K562 (cell line): ENCODE measurements around the gene IGLON5. TPM values are rescaled to one million over a fixed set of nuclear protein-coding genes. Genes with fewer than 3 reads are reported as not detected.

Experiments used
- BHLHE40 ChIP-seq: IDR thresholded peaks from 2 replicates; pipeline ENCODE4 v1.6.1; 2011; ENCODE audit warnings: low read length, improper control_type of control experiment
- CC2D1A ChIP-seq: fragments of 450-650 bp; IDR thresholded peaks from 2 replicates; pipeline ENCODE4 v1.6.1; 2017; ENCODE audit warnings: mild to moderate bottlenecking
- ETS2 ChIP-seq: IDR thresholded peaks from 2 replicates; pipeline ENCODE4 v1.6.1; 2016; ENCODE audit warnings: borderline replicate concordance, missing genetic modification characterization, mild to moderate bottlenecking, moderate library complexity, missing compliant biosample characterization; ENCODE audit not compliant: poor library complexity, severe bottlenecking
- GMEB1 ChIP-seq: fragments of 250-450 bp; sonication (Bioruptor Pico); IDR thresholded peaks from 2 replicates; pipeline ENCODE4 v1.4.0; 2020; ENCODE audit warnings: mild to moderate bottlenecking
- HDAC8 ChIP-seq: fragments of 450-650 bp; IDR thresholded peaks from 2 replicates; pipeline ENCODE4 v1.6.1; 2016; ENCODE audit warnings: mild to moderate bottlenecking, missing genetic modification characterization, moderate library complexity, missing compliant biosample characterization
- L3MBTL2 ChIP-seq: fragments of 450-650 bp; IDR thresholded peaks from 2 replicates; pipeline ENCODE4 v1.6.1; 2016; ENCODE audit warnings: mild to moderate bottlenecking, moderate library complexity
- NFRKB ChIP-seq: fragments of 450-650 bp; IDR thresholded peaks from 2 replicates; pipeline ENCODE4 v1.6.1; 2016; ENCODE audit warnings: low read depth
- PBX2 ChIP-seq, 2 experiments: IDR thresholded peaks in 1 of 2; conservative IDR thresholded peaks in 1 of 2; 2 replicates each; pipeline ENCODE4 v1.6.1; 2016; ENCODE audit warnings: low read depth in 2 of 2, mild to moderate bottlenecking in 1 of 2, missing compliant biosample characterization in 1 of 2, missing genetic modification characterization in 1 of 2, moderate library complexity in 1 of 2
- POLR2B ChIP-seq: fragments of 450-650 bp; IDR thresholded peaks from 2 replicates; pipeline ENCODE4 v1.6.1; 2018; ENCODE audit warnings: low read depth; ENCODE audit not compliant: partially characterized antibody
- POLR2G ChIP-seq: fragments of 200-400 bp; formaldehyde crosslinking; IDR thresholded peaks from 2 replicates; pipeline ENCODE4 v1.6.1; 2017; ENCODE audit warnings: low read depth, mild to moderate bottlenecking, antibody characterized with exemption, low read length, moderate library complexity
- RAD21 ChIP-seq, 2 experiments: fragments of 250-450 bp in 1 of 2; fragments of 450-650 bp in 1 of 2; sonication (Bioruptor Pico) in 1 of 2; formaldehyde crosslinking in 1 of 2; IDR thresholded peaks in 1 of 2; conservative IDR thresholded peaks in 1 of 2; 2 replicates each; pipeline versions ENCODE4 v1.4.0 to v1.8.0; 2020 to 2022; ENCODE audit warnings: mild to moderate bottlenecking in 2 of 2, moderate library complexity in 1 of 2
- RBFOX2 ChIP-seq: fragments of 200-400 bp; formaldehyde crosslinking; IDR thresholded peaks from 2 replicates; pipeline ENCODE4 v1.6.1; 2017; ENCODE audit warnings: low read depth, mild to moderate bottlenecking, low read length, moderate library complexity
- SAFB2 ChIP-seq: fragments of 200-400 bp; formaldehyde crosslinking; IDR thresholded peaks from 2 replicates; pipeline ENCODE4 v1.6.1; 2018; ENCODE audit warnings: borderline replicate concordance, low read length, low read depth, moderate library complexity; ENCODE audit not compliant: severe bottlenecking
- SP1 ChIP-seq: sonication (generic); formaldehyde crosslinking; IDR thresholded peaks from 2 replicates; pipeline ENCODE4 v1.8.1; 2022; ENCODE audit warnings: mild to moderate bottlenecking, missing genetic modification reagents
- SREBF2 ChIP-seq: sonication (generic); formaldehyde crosslinking; IDR thresholded peaks from 2 replicates; pipeline ENCODE4 v1.4.0; 2020; ENCODE audit warnings: mild to moderate bottlenecking, missing genetic modification reagents
- TAF9B ChIP-seq: fragments of 450-650 bp; IDR thresholded peaks from 2 replicates; pipeline ENCODE4 v1.6.1; 2018; ENCODE audit warnings: mild to moderate bottlenecking; ENCODE audit not compliant: partially characterized antibody
- THRAP3 ChIP-seq: fragments of 450-650 bp; IDR thresholded peaks from 2 replicates; pipeline ENCODE4 v1.6.1; 2016; ENCODE audit warnings: mild to moderate bottlenecking, inconsistent platforms, borderline replicate concordance
- U2AF1 ChIP-seq: fragments of 200-400 bp; formaldehyde crosslinking; optimal IDR thresholded peaks from 2 replicates; pipeline ENCODE3; 2017; ENCODE audit warnings: mild to moderate bottlenecking, low read depth, low read length, moderate library complexity
- ZNF507 ChIP-seq: conservative IDR thresholded peaks from 2 replicates; pipeline ENCODE4 v1.6.1; 2017; ENCODE audit warnings: missing genetic modification characterization, missing compliant biosample characterization
- ZNF780A ChIP-seq: fragments of 250-450 bp; sonication (Bioruptor Pico); IDR thresholded peaks from 2 replicates; pipeline ENCODE4 v1.5.0; 2021; ENCODE audit warnings: mild to moderate bottlenecking
- polyA plus RNA-seq, 8 experiments: library from polyadenylated mRNA; depleted of rRNA in 4 of 8; stranded (reverse) in 5 of 8; unstranded in 3 of 8; fragments of >200 nt; fragmentation: Nextera tagmentation in 2 of 8; fragmentation: Illumina TruSeq in 1 of 8; extraction: Ambion mirVana in 2 of 8; extraction: Trizol in 1 of 8; gene quantifications; 2 replicates each; pipeline versions ENCODE4 v1.2.1 to v1.2.3, GENCODE V29; 2011 to 2014; ENCODE audit warnings: inconsistent platforms in 1 of 8, missing spikeins in 1 of 8
- total RNA-seq, 7 experiments: library from RNA; depleted of rRNA in 6 of 7; stranded (reverse); fragments of >200 nt in 6 of 7; fragmentation: Illumina TruSeq in 2 of 7; extraction: Trizol in 2 of 7; gene quantifications; 2 replicates each; pipeline versions ENCODE4 v1.2.1 to v1.2.3, GENCODE V29; 2011 to 2021; ENCODE audit warnings: low replicate concordance in 1 of 7
- TF ChIP-seq, protein P1 (sequence below): fragments of 450-650 bp; formaldehyde crosslinking; IDR thresholded peaks from 2 replicates; pipeline ENCODE4 v1.4.0; 2020; ENCODE audit warnings: mild to moderate bottlenecking, moderate library complexity

IGLON5 gene
- total and polyA plus RNA-seq, 9 of the 15 experiments (the other 6 are each of a cell fraction or from before 2014, with no cell fraction given): 0.03 to 0.22 (median 0.14) TPM; not detected in 2

DNA sequence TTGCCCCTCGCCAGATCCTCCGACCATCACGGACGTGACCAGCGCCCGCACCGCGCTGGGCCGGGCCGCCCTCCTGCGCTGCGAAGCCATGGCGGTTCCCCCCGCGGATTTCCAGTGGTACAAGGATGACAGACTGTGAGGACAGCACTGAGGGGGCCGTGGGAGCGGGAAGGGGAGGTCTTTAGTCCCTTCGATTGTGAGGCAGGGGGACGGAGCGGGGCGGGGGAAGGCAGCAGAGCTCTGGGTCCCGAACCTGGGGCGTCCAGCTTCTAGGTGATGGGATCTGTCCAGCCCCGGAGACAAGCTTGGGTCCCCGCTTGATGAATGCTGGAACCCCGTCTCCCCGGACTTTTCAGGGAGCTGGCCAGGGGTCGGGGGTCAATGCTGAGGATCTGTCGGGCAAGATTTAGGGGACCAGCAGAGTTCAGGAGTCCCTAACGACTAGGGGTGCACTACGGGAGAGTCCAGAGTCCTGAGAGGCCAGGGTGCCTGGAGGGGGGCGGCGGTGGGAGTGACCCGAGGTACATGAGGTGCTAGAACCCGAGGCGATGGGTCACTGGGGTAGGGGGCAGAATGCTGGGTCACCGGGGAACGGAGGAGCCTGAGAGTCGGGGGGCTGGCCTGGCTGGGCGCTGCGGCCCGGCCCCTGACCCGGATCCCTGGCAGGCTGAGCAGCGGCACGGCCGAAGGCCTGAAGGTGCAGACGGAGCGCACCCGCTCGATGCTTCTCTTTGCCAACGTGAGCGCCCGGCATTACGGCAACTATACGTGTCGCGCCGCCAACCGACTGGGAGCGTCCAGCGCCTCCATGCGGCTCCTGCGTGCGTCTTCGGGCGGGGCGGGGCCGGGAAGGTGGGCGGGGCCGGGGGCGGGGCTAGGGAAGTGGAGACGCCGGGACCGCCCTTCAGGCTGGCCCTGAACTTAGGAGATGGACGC lies 15.9 kb downstream of the IGLON5 start (continued):
- TF ChIP-seq GMEB1 (CRISPR knock-in tag) (peak; percentile 74), SAFB2 (no peak), ZNF780A (CRISPR knock-in tag) (no peak), POLR2B (peak; percentile 65), HDAC8 (tag) (no peak), THRAP3 (no peak), L3MBTL2 (peak; percentile 81; the same call in 1 of the 2 replicates), U2AF1 (no peak), ZNF507 (tag) (no peak), RAD21 (CRISPR knock-in tag; conservative IDR thresholded peaks at IDR 0.05 in 1 of 2, IDR thresholded peaks at IDR 0.05 in 1 of 2) (peak; percentile 8 to 12; a peak in 2 of 4 replicates), PBX2 (CRISPR knock-in tag; IDR thresholded peaks at IDR 0.05; ENCODE audit: low read depth) (no peak), PBX2 (tag; conservative IDR thresholded peaks at IDR 0.05; ENCODE audit: low read depth) (no peak), NFRKB (peak; percentile 36; the same call in 1 of the 2 replicates), ETS2 (no peak), CC2D1A (no peak), TAF9B (no peak), SREBF2 (CRISPR knock-in tag) (no peak), RBFOX2 (peak; percentile 88), BHLHE40 (0 out of 2 replicates have a peak, but pooled peaks have one; percentile 21), SP1 (CRISPR knock-in tag) (peak; percentile 37; the same call in 1 of the 2 replicates), POLR2G (peak; percentile 92)
- TF ChIP-seq, protein P1, sequence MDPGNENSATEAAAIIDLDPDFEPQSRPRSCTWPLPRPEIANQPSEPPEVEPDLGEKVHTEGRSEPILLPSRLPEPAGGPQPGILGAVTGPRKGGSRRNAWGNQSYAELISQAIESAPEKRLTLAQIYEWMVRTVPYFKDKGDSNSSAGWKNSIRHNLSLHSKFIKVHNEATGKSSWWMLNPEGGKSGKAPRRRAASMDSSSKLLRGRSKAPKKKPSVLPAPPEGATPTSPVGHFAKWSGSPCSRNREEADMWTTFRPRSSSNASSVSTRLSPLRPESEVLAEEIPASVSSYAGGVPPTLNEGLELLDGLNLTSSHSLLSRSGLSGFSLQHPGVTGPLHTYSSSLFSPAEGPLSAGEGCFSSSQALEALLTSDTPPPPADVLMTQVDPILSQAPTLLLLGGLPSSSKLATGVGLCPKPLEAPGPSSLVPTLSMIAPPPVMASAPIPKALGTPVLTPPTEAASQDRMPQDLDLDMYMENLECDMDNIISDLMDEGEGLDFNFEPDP (CRISPR knock-in tag): 0 out of 2 replicates have a peak, but pooled peaks have one; percentile 66
